AG09309 (cell line): ENCODE measurements around the gene SELENOV.

Experiments
- DNase-seq: peaks from one replicate; pipeline ENCODE4 v3.0.0-alpha.2; 2010; ENCODE audit warnings: low read depth
- H3K4me3 ChIP-seq: 2 replicates; pipeline ENCODE4 v1.5.1; 2011; ENCODE audit warnings: mild to moderate bottlenecking, low read depth, low read length, moderate library complexity; ENCODE audit not compliant: control insufficient read depth
- CTCF ChIP-seq: IDR thresholded peaks from 2 replicates; pipeline ENCODE4 v1.5.1; 2011; ENCODE audit warnings: mild to moderate bottlenecking, low read depth, low read length, inconsistent platforms; ENCODE audit not compliant: insufficient read depth, control insufficient read depth; ENCODE audit errors: missing control alignments

The SELENOV gene

GRCh38 chr19:39517432-39517831 is 2.5 kb downstream of the SELENOV start:
- H3K4me3 ChIP-seq = no peak overlapping the region
- TF ChIP-seq CTCF = no peak
- DNase-seq = no peak

- DNase-seq = no peak
- no peak overlapping the region for H3K4me3 ChIP-seq
- no peak for TF ChIP-seq CTCF
Observed at GRCh38 chr19:39518458-39518857, 3.5 kb downstream of the SELENOV start.

- H3K4me3 ChIP-seq = no peak overlapping the region
- no peak for DNase-seq
- no peak for TF ChIP-seq CTCF
Observed at GRCh38 chr19:39518975-39519374, 4.0 kb downstream of the SELENOV start.

GRCh38 chr19:39520541-39521484 is 5.9 kb downstream of the SELENOV start:
- no peak overlapping the region for H3K4me3 ChIP-seq
- no peak for DNase-seq
- TF ChIP-seq CTCF = no peak

GRCh38 chr19:39524495-39524894 is 9.6 kb downstream of the SELENOV start:
- no peak overlapping the region for H3K4me3 ChIP-seq
- TF ChIP-seq CTCF = no peak
- no peak for DNase-seq

GRCh38 chr19:39525205-39525604 is 10.3 kb downstream of the SELENOV start:
- H3K4me3 ChIP-seq = no peak overlapping the region
- no peak for TF ChIP-seq CTCF
- DNase-seq = no peak
